ENCODE measurements around the gene PPP2R2D.

DNA sequence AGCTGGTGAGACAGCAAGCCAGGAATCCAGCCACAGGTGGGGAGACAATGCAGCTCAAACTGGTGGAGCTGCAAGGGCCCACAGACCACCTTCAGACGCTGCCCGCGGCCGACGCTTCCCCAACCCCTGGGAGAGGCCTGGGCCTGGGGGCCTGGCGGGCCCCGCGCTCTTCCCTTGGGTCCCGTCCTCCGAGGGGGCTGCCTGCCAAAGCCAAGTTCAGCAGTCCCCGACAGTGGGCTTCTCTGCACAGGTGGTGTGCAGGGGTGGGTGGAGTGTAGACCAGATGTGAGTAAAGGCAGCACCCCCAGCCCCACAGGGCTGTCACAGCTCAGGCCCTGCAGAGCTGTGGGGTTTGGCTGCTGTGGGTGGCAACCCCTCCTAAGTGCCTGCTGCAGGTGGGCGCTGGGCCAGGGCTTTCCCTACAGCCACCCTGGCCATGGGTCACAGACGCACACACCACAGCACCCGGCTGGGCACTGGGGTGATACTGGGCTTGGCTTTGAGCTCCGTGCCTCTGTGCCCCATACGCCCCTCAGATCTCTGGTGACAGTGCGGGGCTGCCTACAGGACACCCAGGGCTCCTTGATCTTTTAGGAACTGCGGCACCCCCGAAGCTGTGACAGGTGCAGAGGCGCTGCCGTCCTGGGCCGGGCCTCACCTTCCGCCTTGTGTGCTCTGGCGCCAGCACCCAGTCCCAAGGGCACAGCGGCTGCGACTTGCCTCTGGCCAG lies 60.4 kb downstream of the PPP2R2D start:
- TF ChIP-seq POLR2A (IDR thresholded peaks at IDR 0.05; ENCODE audit: low read length) (no peak), GATA1 (IDR thresholded peaks at IDR 0.05; ENCODE audit: low read depth, low read length) (no peak)
